B cell (primary cell): Measurements from ENCODE around the gene CFHR1. TPM values are rescaled to one million over a fixed set of nuclear protein-coding genes. Genes with fewer than 3 reads are reported as not detected.
"Not testable (repeated sequence)": the region's sequence is repeated elsewhere in the genome, so short reads cannot be mapped to it uniquely, and the experiment has no call there.

Source experiments
- ATAC-seq: fragments of 200-7000 bp; cut with Tn5 transposase; one replicate; pipeline ENCODE4 v1.10.0; 2021; ENCODE audit warnings: low read depth, mild to moderate bottlenecking, moderate number of reproducible peaks, moderate library complexity
- CTCF ChIA-PET: fragments of 350-600 bp; sonication (Branson Sonifier 250); formaldehyde crosslinking; loops from one replicate; lab custom pipeline; 2021; ENCODE audit warnings: antibody characterized with exemption, inconsistent platforms; lab: Charles Lee
- POLR2A ChIA-PET: fragments of 350-600 bp; sonication (Branson Sonifier 250); formaldehyde crosslinking; loops from one replicate; lab custom pipeline; 2021; ENCODE audit warnings: antibody characterized with exemption; lab: Charles Lee
- DNase-seq: peaks from one replicate; pipeline ENCODE4 v3.0.0; 2013
- H2AFZ ChIP-seq: 2 replicates; pipeline ENCODE4 v1.6.1; 2012; ENCODE audit warnings: mild to moderate bottlenecking, low read depth, low read length; ENCODE audit not compliant: insufficient read depth, poor library complexity, severe bottlenecking
- H3K27ac ChIP-seq, 2 donors: 1 replicate in 1 of 2; 2 replicates in 1 of 2; pipeline ENCODE4 v1.5.1; 2012 to 2013; ENCODE audit warnings: low read length in 2 of 2, mild to moderate bottlenecking in 2 of 2, moderate library complexity in 1 of 2
- H3K27me3 ChIP-seq, 4 experiments: fragments of 200-600 bp in 1 of 4; sonication (generic) in 1 of 4; replicated peaks in 1 of 4; 1 replicate in 2 of 4; 2 replicates in 2 of 4; pipeline versions ENCODE4 v1.6.1 to v1.7.0; 2013 to 2016; ENCODE audit warnings: low read length in 3 of 4, mild to moderate bottlenecking in 2 of 4, mixed read lengths in 1 of 4, moderate library complexity in 1 of 4; ENCODE audit not compliant: insufficient read depth in 4 of 4, control insufficient read depth in 3 of 4; ENCODE audit errors: control extremely low read depth in 1 of 4
- H3K36me3 ChIP-seq, 2 experiments: replicated peaks in 1 of 2; 1 replicate in 1 of 2; 2 replicates in 1 of 2; pipeline versions ENCODE4 v1.6.1 to v1.7.1; 2013; ENCODE audit warnings: low read length in 1 of 2; ENCODE audit not compliant: insufficient read depth in 2 of 2, control insufficient read depth in 1 of 2; ENCODE audit errors: control extremely low read depth in 1 of 2, extremely low read depth in 1 of 2
- H3K4me1 ChIP-seq, 2 donors: fragments of 200-600 bp in 1 of 2; sonication (generic) in 1 of 2; 1 replicate in 1 of 2; 2 replicates in 1 of 2; pipeline versions ENCODE4 v1.5.1 to v1.6.1; 2013 to 2017; ENCODE audit warnings: low read length in 2 of 2; ENCODE audit not compliant: control insufficient read depth in 2 of 2, insufficient read depth in 2 of 2
- H3K4me2 ChIP-seq: replicated peaks from 2 replicates; pipeline ENCODE3; 2012; ENCODE audit warnings: mild to moderate bottlenecking, low read depth, low read length; ENCODE audit not compliant: poor library complexity, severe bottlenecking
- H3K4me3 ChIP-seq, 5 experiments: fragments of 200-600 bp in 1 of 5; sonication (generic) in 1 of 5; 1 replicate in 3 of 5; 2 replicates in 2 of 5; pipeline versions ENCODE4 v1.5.1 to v1.7.0; 2011 to 2016; ENCODE audit warnings: low read length in 4 of 5, mild to moderate bottlenecking in 4 of 5, low read depth in 2 of 5, control low read depth in 1 of 5, moderate library complexity in 1 of 5; ENCODE audit not compliant: insufficient read depth in 1 of 5; ENCODE audit errors: control extremely low read depth in 1 of 5, extremely low read depth in 1 of 5
- H3K79me2 ChIP-seq: fragments of 200-600 bp; sonication (generic); one replicate; pipeline ENCODE4 v1.6.0; 2016; ENCODE audit warnings: low read length; ENCODE audit not compliant: control insufficient read depth, insufficient read depth
- H3K9ac ChIP-seq: fragments of 200-600 bp; sonication (generic); 2 replicates; pipeline ENCODE4 v1.6.1; 2017; ENCODE audit warnings: mild to moderate bottlenecking, low read length, moderate library complexity
- H3K9me3 ChIP-seq, 3 donors: one replicate each; pipeline versions ENCODE4 v1.6.1 to v1.7.1; 2013; ENCODE audit warnings: low read length in 2 of 3; ENCODE audit not compliant: control insufficient read depth in 2 of 3, insufficient read depth in 1 of 3; ENCODE audit errors: control extremely low read depth in 1 of 3
- H4K20me1 ChIP-seq: 2 replicates; pipeline ENCODE4 v1.6.0; 2012; ENCODE audit warnings: mild to moderate bottlenecking, low read length; ENCODE audit not compliant: insufficient read depth, control insufficient read depth, poor library complexity, severe bottlenecking
- H3K27ac Mint-ChIP-seq: one replicate; pipeline ENCODE4 v1.8.0; 2021; ENCODE audit warnings: mixed read lengths
- H3K27me3 Mint-ChIP-seq: one replicate; pipeline ENCODE4 v1.8.0; 2021; ENCODE audit warnings: mixed read lengths
- H3K4me1 Mint-ChIP-seq: one replicate; pipeline ENCODE4 v1.8.0; 2021; ENCODE audit warnings: mixed read lengths
- H3K4me3 Mint-ChIP-seq: one replicate; pipeline ENCODE4 v1.8.0; 2021; ENCODE audit warnings: mixed read lengths
- H3K9me3 Mint-ChIP-seq: one replicate; pipeline ENCODE4 v1.8.0; 2022; ENCODE audit warnings: mixed read lengths; ENCODE audit not compliant: insufficient read depth
- WGBS: methylation state at CpG from one replicate; pipeline ENCODE4 v1.1.5; 2013; ENCODE audit warnings: missing lambda C conversion rate; ENCODE audit not compliant: insufficient coverage; 5-methylcytosine and 5-hydroxymethylcytosine counted together
- intact Hi-C: fragments of 100-400 bp; cut with micrococcal nuclease; formaldehyde crosslinking; loops from one replicate; pipeline ENCODE4 v1.10.0; 2022
- polyA minus RNA-seq: library from RNA; depleted of rRNA, polyadenylated mRNA; stranded (reverse); fragments of >200 nt; gene quantifications from 2 replicates; pipeline ENCODE4 v1.2.3, GENCODE V29; 2012
- polyA plus RNA-seq: library from polyadenylated mRNA; depleted of rRNA; stranded (reverse); fragments of >200 nt; gene quantifications from 2 replicates; pipeline ENCODE4 v1.2.3, GENCODE V29; 2012
- total RNA-seq, 2 donors: library from RNA; stranded (reverse); fragments of 120-200 nt in 1 of 2; gene quantifications; 1 replicate in 1 of 2; 2 replicates in 1 of 2; pipeline versions ENCODE4 v1.2.3 to v1.2.4, GENCODE V29; 2013 to 2022

Gene CFHR1
- not detected in 2 replicates for total RNA-seq
- not detected for total RNA-seq (2013)
- polyA plus RNA-seq = not detected in 2 replicates
- not detected in 2 replicates for polyA minus RNA-seq

GRCh38 chr1:196819531-196819930 is at the start of gene CFHR1:
Gene CFHR1, plus strand, starts transcription at chr1:196819731. Its CDS starts 114 bp downstream, at chr1:196819845.
- H3K36me3 ChIP-seq, H3K79me2 ChIP-seq, H3K4me1 Mint-ChIP-seq, ATAC-seq, H3K4me3 ChIP-seq, H3K9me3 Mint-ChIP-seq, H3K27ac ChIP-seq, DNase-seq, POLR2A ChIA-PET, CTCF ChIA-PET, H3K4me1 ChIP-seq, H3K27ac Mint-ChIP-seq, H4K20me1 ChIP-seq, H3K27me3 Mint-ChIP-seq, H3K9ac ChIP-seq, H3K4me3 Mint-ChIP-seq, H3K4me2 ChIP-seq, H2AFZ ChIP-seq, H3K9me3 ChIP-seq, H3K27me3 ChIP-seq, intact Hi-C loops: not testable (repeated sequence)
- WGBS = no CpG with 5 or more reads among the region's 1 CpG

- H4K20me1 ChIP-seq, CTCF ChIA-PET, H3K9me3 Mint-ChIP-seq, H3K4me3 ChIP-seq, POLR2A ChIA-PET, H3K9ac ChIP-seq, DNase-seq, H3K4me2 ChIP-seq, H3K4me1 Mint-ChIP-seq, H3K27me3 ChIP-seq, H3K9me3 ChIP-seq, H3K27ac Mint-ChIP-seq, H3K79me2 ChIP-seq, intact Hi-C loops, H3K36me3 ChIP-seq, H3K27me3 Mint-ChIP-seq, ATAC-seq, H3K4me3 Mint-ChIP-seq, H3K4me1 ChIP-seq, H3K27ac ChIP-seq, H2AFZ ChIP-seq: not testable (repeated sequence)
- 89% methylated on average over 2 of the region's 4 CpGs for WGBS
Observed at GRCh38 chr1:196769823-196770222, 49.7 kb upstream of the CFHR1 start.
